ENCODE measurements around the gene SLC22A14.

DNA sequence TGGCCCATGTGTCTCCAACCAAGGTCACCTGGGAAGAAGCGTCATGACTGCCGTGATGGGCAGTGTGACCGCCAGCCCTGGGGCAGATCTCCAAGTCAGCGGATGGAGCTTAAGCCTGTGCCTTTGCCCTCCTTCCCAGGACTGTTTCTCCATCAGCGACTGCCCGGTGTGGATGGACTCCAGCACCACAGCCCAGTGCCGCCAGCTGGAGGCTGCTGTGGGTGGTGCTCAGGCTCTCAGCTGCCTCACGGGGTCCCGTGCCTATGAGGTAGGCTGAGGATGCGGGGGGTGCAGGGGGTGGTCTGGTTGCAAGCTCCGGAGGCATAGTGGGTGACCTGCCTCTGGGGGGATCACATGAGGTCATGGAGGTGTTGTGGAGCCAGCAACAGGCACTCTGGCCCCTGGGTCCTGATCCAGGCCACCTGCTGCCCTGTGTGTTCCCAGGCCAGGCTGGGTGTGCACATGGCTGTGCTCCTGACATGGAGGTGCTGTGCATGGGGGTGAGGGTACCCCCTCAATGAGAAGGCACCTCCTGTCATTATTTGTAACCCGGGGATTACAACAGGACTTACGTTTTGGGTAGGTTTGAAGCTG lies 83.5 kb downstream of the SLC22A14 start:
- TF ChIP-seq, protein P1, sequence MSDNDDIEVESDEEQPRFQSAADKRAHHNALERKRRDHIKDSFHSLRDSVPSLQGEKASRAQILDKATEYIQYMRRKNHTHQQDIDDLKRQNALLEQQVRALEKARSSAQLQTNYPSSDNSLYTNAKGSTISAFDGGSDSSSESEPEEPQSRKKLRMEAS (IDR thresholded peaks at IDR 0.05; ENCODE audit: low read depth, low read length): no peak
- TF ChIP-seq, protein P2, sequence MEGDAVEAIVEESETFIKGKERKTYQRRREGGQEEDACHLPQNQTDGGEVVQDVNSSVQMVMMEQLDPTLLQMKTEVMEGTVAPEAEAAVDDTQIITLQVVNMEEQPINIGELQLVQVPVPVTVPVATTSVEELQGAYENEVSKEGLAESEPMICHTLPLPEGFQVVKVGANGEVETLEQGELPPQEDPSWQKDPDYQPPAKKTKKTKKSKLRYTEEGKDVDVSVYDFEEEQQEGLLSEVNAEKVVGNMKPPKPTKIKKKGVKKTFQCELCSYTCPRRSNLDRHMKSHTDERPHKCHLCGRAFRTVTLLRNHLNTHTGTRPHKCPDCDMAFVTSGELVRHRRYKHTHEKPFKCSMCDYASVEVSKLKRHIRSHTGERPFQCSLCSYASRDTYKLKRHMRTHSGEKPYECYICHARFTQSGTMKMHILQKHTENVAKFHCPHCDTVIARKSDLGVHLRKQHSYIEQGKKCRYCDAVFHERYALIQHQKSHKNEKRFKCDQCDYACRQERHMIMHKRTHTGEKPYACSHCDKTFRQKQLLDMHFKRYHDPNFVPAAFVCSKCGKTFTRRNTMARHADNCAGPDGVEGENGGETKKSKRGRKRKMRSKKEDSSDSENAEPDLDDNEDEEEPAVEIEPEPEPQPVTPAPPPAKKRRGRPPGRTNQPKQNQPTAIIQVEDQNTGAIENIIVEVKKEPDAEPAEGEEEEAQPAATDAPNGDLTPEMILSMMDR (IDR thresholded peaks at IDR 0.05; ENCODE audit: low read depth, low read length): no peak
- TF ChIP-seq POLR2A (IDR thresholded peaks at IDR 0.05; ENCODE audit: extremely low read depth, insufficient read length) (no peak), MYC (IDR thresholded peaks at IDR 0.05; ENCODE audit: low read depth, low read length) (no peak)
